HFFc6 (cell line): ENCODE measurements around the gene MAP1B. TPM values are rescaled to one million over a fixed set of nuclear protein-coding genes. Genes with fewer than 3 reads are reported as not detected.

Experiments
- DNase-seq: peaks from one replicate; pipeline ENCODE4 v3.0.0-alpha.2; 2018
- H3K27ac Mint-ChIP-seq: 2 replicates; pipeline ENCODE4 v1.8.0; 2020; ENCODE audit warnings: mild to moderate bottlenecking, mixed read lengths
- H3K27me3 Mint-ChIP-seq: 2 replicates; pipeline ENCODE4 v1.8.0; 2021; ENCODE audit warnings: mild to moderate bottlenecking, moderate library complexity, mixed read lengths; ENCODE audit not compliant: insufficient read depth
- H3K36me3 Mint-ChIP-seq: 2 replicates; pipeline ENCODE4 v1.8.0; 2021; ENCODE audit warnings: low read depth, mixed read lengths
- H3K4me1 Mint-ChIP-seq: 2 replicates; pipeline ENCODE4 v1.8.0; 2020; ENCODE audit warnings: low read depth, mixed read lengths
- H3K4me3 Mint-ChIP-seq: 2 replicates; pipeline ENCODE4 v1.8.0; 2020; ENCODE audit warnings: mild to moderate bottlenecking, moderate library complexity, mixed read lengths
- H3K9me3 Mint-ChIP-seq: 2 replicates; pipeline ENCODE4 v1.8.0; 2020; ENCODE audit warnings: mild to moderate bottlenecking, mixed read lengths
- total RNA-seq, 6 experiments: library from RNA; stranded (reverse); fragmentation: NEBNext Ultra II Directional; extraction: Animal tissue kit (Norgen Biotek cat#: 25700); gene quantifications; 2 replicates in 1 of 6; 3 replicates in 5 of 6; pipeline ENCODE4 v1.2.3, GENCODE V29; 2021
- TF ChIP-seq, protein P1 (sequence below): fragments of 200-600 bp; sonication (generic); IDR thresholded peaks from 2 replicates; pipeline ENCODE4 v1.5.0; 2021; ENCODE audit warnings: antibody characterized with exemption, mild to moderate bottlenecking

The MAP1B gene
- total RNA-seq, 6 experiments from 2014 or later, result 164 to 272 (median 235) TPM

- peaks cover 16% of the 10 kb centered on the region for H3K4me1 Mint-ChIP-seq
- no peak overlapping the region for H3K4me3 Mint-ChIP-seq
- TF ChIP-seq, protein P1, sequence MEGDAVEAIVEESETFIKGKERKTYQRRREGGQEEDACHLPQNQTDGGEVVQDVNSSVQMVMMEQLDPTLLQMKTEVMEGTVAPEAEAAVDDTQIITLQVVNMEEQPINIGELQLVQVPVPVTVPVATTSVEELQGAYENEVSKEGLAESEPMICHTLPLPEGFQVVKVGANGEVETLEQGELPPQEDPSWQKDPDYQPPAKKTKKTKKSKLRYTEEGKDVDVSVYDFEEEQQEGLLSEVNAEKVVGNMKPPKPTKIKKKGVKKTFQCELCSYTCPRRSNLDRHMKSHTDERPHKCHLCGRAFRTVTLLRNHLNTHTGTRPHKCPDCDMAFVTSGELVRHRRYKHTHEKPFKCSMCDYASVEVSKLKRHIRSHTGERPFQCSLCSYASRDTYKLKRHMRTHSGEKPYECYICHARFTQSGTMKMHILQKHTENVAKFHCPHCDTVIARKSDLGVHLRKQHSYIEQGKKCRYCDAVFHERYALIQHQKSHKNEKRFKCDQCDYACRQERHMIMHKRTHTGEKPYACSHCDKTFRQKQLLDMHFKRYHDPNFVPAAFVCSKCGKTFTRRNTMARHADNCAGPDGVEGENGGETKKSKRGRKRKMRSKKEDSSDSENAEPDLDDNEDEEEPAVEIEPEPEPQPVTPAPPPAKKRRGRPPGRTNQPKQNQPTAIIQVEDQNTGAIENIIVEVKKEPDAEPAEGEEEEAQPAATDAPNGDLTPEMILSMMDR, result no peak
- peaks cover 1% of the 10 kb centered on the region for H3K27me3 Mint-ChIP-seq
- no peaks in the 10 kb centered on the region for H3K9me3 Mint-ChIP-seq
- no peak overlapping the region for H3K27ac Mint-ChIP-seq
- DNase-seq, result no peak
- no peaks in the 10 kb centered on the region for H3K36me3 Mint-ChIP-seq
Measured at GRCh38 chr5:72075461-72075860, 31.8 kb upstream of the MAP1B start.

GRCh38 chr5:72076621-72077300 lies 30.5 kb upstream of the MAP1B start:
- TF ChIP-seq, protein P1, result no peak
- H3K4me1 Mint-ChIP-seq, result peaks cover 16% of the 10 kb centered on the region
- H3K27ac Mint-ChIP-seq, result no peak overlapping the region
- H3K9me3 Mint-ChIP-seq, result no peaks in the 10 kb centered on the region
- H3K4me3 Mint-ChIP-seq, result no peak overlapping the region
- H3K36me3 Mint-ChIP-seq, result no peaks in the 10 kb centered on the region
- peaks cover 1% of the 10 kb centered on the region for H3K27me3 Mint-ChIP-seq
- no peak for DNase-seq

- no peak for DNase-seq
- Mint-ChIP-seq H3K4me3 (no peak overlapping the region), H3K36me3 (no peaks in the 10 kb centered on the region), H3K27me3 (peaks cover 2% of the 10 kb centered on the region), H3K4me1 (peaks cover 16% of the 10 kb centered on the region), H3K9me3 (no peaks in the 10 kb centered on the region), H3K27ac (no peak overlapping the region)
- TF ChIP-seq, protein P1, result no peak
Measured at GRCh38 chr5:72077390-72077789, 29.9 kb upstream of the MAP1B start.

GRCh38 chr5:72079288-72079687 lies 28.0 kb upstream of the MAP1B start:
- Mint-ChIP-seq H3K4me1 (peaks cover 16% of the 10 kb centered on the region), H3K9me3 (no peaks in the 10 kb centered on the region), H3K4me3 (no peak overlapping the region), H3K27me3 (peaks cover 4% of the 10 kb centered on the region), H3K27ac (no peak overlapping the region), H3K36me3 (no peaks in the 10 kb centered on the region)
- TF ChIP-seq, protein P1, result no peak
- DNase-seq, result no peak

GRCh38 chr5:72082048-72082447 lies 25.2 kb upstream of the MAP1B start:
- Mint-ChIP-seq H3K27me3 (peaks cover 6% of the 10 kb centered on the region), H3K4me3 (no peak overlapping the region), H3K4me1 (peaks cover 10% of the 10 kb centered on the region), H3K36me3 (no peaks in the 10 kb centered on the region), H3K27ac (no peak overlapping the region), H3K9me3 (no peaks in the 10 kb centered on the region)
- DNase-seq, result no peak
- TF ChIP-seq, protein P1, result 0 out of 2 replicates have a peak, but pooled peaks have one; percentile 11
